Measurements from ENCODE around the gene BAHCC1. TPM values are rescaled to one million over a fixed set of nuclear protein-coding genes. Genes with fewer than 3 reads are reported as not detected.

Gene BAHCC1
- total RNA-seq, 1 experiment from 2014 or later: 29.8 TPM

DNA sequence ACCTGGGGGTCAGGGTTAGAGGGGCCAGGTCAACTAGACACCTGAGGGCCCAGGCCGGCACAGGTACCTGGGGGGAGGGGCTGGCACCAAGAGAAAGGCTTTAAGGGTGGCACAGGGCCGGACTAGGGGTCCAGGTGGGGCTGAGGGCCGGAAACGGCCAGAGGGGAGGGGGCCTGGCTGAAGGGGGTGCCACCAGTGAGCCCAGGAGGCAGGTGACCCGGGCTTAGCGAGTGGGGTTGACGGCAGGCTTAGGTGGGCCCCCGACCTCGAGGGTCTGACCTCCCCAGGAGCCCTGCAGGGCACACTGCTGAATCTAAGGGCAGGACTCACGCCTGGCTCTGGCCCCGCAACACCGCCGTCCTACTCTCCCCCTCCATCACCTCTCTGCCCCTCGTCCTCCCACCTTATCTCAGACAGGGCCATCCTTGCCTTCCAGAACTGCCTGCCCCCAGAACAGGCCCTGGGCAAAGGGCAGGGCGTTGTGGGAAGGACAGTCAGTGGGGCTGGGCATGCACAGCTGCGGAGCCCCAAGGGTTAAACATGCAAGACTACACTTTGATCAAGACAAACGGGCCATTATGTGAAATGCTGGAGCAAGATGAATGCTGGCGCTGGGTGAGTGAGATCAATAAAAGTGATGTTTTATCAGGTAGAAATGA lies 73.0 kb downstream of the BAHCC1 start:
- Mint-ChIP-seq H3K4me1 (no peaks in the 10 kb centered on the region), H3K36me3 (no peaks in the 10 kb centered on the region), H3K27ac (no peak overlapping the region), H3K27me3 (ENCODE audit: low read depth) (no peaks in the 10 kb centered on the region; the same call in 1 of the 2 replicates), H3K9me3 (peaks cover 3% of the 10 kb centered on the region; the same call in 1 of the 2 replicates), H3K4me3 (no peak overlapping the region)
- POLR2A ChIA-PET: no interaction called here
- no peak for DNase-seq (ENCODE audit: low spot score)
- CTCF ChIA-PET: no interaction called here
- TF ChIP-seq ZNF232 (CRISPR knock-in tag; IDR thresholded peaks at IDR 0.05) (no peak), MXD4 (CRISPR knock-in tag; IDR thresholded peaks at IDR 0.05; ENCODE audit: borderline replicate concordance) (no peak), ZBTB21 (CRISPR knock-in tag; IDR thresholded peaks at IDR 0.05; ENCODE audit: borderline replicate concordance) (no peak), NFE2L1 (CRISPR knock-in tag; IDR thresholded peaks at IDR 0.05) (no peak), ZNF423 (CRISPR knock-in tag; IDR thresholded peaks at IDR 0.05) (no peak), OVOL2 (CRISPR knock-in tag; IDR thresholded peaks at IDR 0.05; ENCODE audit: borderline replicate concordance) (no peak), SP1 (CRISPR knock-in tag; conservative IDR thresholded peaks at IDR 0.05) (no peak), FOXP1 (CRISPR knock-in tag; IDR thresholded peaks at IDR 0.05; ENCODE audit: borderline replicate concordance) (no peak), ETV6 (CRISPR knock-in tag; IDR thresholded peaks at IDR 0.05) (no peak), ZSCAN18 (CRISPR knock-in tag; IDR thresholded peaks at IDR 0.05) (no peak), RORB (CRISPR knock-in tag; IDR thresholded peaks at IDR 0.05) (no peak), GABPB1 (CRISPR knock-in tag; IDR thresholded peaks at IDR 0.05) (no peak), HMGA2 (CRISPR knock-in tag; IDR thresholded peaks at IDR 0.05) (no peak), GTF2I (CRISPR knock-in tag; conservative IDR thresholded peaks at IDR 0.05) (no peak), ATF6 (CRISPR knock-in tag; IDR thresholded peaks at IDR 0.05) (no peak)
- TF ChIP-seq, protein P1, sequence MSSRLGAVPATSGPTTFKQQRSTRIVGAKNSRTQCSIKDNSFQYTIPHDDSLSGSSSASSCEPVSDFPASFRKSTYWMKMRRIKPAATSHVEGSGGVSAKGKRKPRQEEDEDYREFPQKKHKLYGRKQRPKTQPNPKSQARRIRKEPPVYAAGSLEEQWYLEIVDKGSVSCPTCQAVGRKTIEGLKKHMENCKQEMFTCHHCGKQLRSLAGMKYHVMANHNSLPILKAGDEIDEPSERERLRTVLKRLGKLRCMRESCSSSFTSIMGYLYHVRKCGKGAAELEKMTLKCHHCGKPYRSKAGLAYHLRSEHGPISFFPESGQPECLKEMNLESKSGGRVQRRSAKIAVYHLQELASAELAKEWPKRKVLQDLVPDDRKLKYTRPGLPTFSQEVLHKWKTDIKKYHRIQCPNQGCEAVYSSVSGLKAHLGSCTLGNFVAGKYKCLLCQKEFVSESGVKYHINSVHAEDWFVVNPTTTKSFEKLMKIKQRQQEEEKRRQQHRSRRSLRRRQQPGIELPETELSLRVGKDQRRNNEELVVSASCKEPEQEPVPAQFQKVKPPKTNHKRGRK (CRISPR knock-in tag; IDR thresholded peaks at IDR 0.05; ENCODE audit: borderline replicate concordance): no peak
- no peak for ATAC-seq

DNA sequence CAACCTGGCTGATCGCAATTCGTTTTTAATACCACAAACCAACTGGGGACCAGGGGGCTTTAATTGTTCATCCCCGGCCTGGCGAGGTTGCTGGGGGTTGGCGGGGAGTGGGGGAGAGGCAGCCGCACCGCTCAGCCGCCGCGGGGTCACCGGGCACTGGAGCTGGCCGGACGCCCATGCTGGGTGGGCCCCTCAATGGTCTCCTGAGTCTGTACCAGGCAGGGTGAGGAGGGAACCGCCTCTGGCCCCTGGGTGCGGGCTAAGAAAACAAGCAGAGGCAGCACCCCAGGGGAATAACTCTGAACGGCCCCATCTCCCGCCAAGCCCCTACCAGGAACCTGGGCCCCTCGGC lies 73.5 kb downstream of the BAHCC1 start:
- Mint-ChIP-seq H3K4me3 (no peak overlapping the region), H3K9me3 (peaks cover 3% of the 10 kb centered on the region; the same call in 1 of the 2 replicates), H3K27ac (no peak overlapping the region), H3K27me3 (ENCODE audit: low read depth) (no peaks in the 10 kb centered on the region; the same call in 1 of the 2 replicates), H3K4me1 (no peaks in the 10 kb centered on the region), H3K36me3 (no peaks in the 10 kb centered on the region)
- POLR2A ChIA-PET: no interaction called here
- DNase-seq (ENCODE audit: low spot score) (no peak), ATAC-seq (no peak)
- CTCF ChIA-PET: interaction anchor here (0.6 to 1.0 kb wide), 3 partner anchors 16 to 1363 kb away, joined by 3 to 4 read pairs (median 3); no protein-coding TSS in a partner anchor
- TF ChIP-seq NR2C2 (CRISPR knock-in tag; IDR thresholded peaks at IDR 0.05) (no peak), ZNF138 (CRISPR knock-in tag; conservative IDR thresholded peaks at IDR 0.05) (no peak), ARID4B (CRISPR knock-in tag; IDR thresholded peaks at IDR 0.05; ENCODE audit: borderline replicate concordance) (no peak)
- TF ChIP-seq, protein P2, sequence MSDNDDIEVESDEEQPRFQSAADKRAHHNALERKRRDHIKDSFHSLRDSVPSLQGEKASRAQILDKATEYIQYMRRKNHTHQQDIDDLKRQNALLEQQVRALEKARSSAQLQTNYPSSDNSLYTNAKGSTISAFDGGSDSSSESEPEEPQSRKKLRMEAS (CRISPR knock-in tag; IDR thresholded peaks at IDR 0.05): no peak
